ENCODE results near the gene MYO18A.

The MYO18A gene

GRCh38 chr17:29158488-29159275, 21.5 kb downstream of the MYO18A start:
- FAIRE-seq, result no peak

GRCh38 chr17:29158096-29158487, 22.1 kb downstream of the MYO18A start:
- FAIRE-seq, result no peak
- no peak for DNase-seq (ENCODE audit: insufficient read length, low spot score)
- TF ChIP-seq CTCF (IDR thresholded peaks at IDR 0.05; ENCODE audit: insufficient read depth, missing control alignments), result no peak

More at GRCh38 chr17:29158488-29159275, 21.5 kb downstream of the MYO18A start:
- no peak for DNase-seq (ENCODE audit: insufficient read length, low spot score)
- TF ChIP-seq CTCF (IDR thresholded peaks at IDR 0.05; ENCODE audit: insufficient read depth, missing control alignments), result no peak

GRCh38 chr17:29157310-29157709, 22.9 kb downstream of the MYO18A start:
- FAIRE-seq (no peak), DNase-seq (ENCODE audit: insufficient read length, low spot score) (no peak)
- no peak for TF ChIP-seq CTCF (IDR thresholded peaks at IDR 0.05; ENCODE audit: insufficient read depth, missing control alignments)

- FAIRE-seq (no peak), DNase-seq (ENCODE audit: insufficient read length, low spot score) (no peak)
- no peak for TF ChIP-seq CTCF (IDR thresholded peaks at IDR 0.05; ENCODE audit: insufficient read depth, missing control alignments)
Measured at GRCh38 chr17:29156781-29157180, 23.4 kb downstream of the MYO18A start.

- FAIRE-seq, result no peak
Measured at GRCh38 chr17:29155966-29156338, 24.2 kb downstream of the MYO18A start.

GRCh38 chr17:29155227-29155965, 24.8 kb downstream of the MYO18A start:
- DNase-seq (ENCODE audit: insufficient read length, low spot score), result no peak
- FAIRE-seq, result no peak
- TF ChIP-seq CTCF (IDR thresholded peaks at IDR 0.05; ENCODE audit: insufficient read depth, missing control alignments), result no peak

More at GRCh38 chr17:29155966-29156338, 24.2 kb downstream of the MYO18A start:
- no peak for TF ChIP-seq CTCF (IDR thresholded peaks at IDR 0.05; ENCODE audit: insufficient read depth, missing control alignments)
- no peak for DNase-seq (ENCODE audit: insufficient read length, low spot score)

Measured in D721Med (cell line).